ENCODE results near the gene NDFIP2.

GRCh38 chr13:79589603-79590393 lies 108.8 kb downstream of the NDFIP2 start:
- TF ChIP-seq MAX (IDR thresholded peaks at IDR 0.05; ENCODE audit: low read depth): no peak
- TF ChIP-seq, protein P1, sequence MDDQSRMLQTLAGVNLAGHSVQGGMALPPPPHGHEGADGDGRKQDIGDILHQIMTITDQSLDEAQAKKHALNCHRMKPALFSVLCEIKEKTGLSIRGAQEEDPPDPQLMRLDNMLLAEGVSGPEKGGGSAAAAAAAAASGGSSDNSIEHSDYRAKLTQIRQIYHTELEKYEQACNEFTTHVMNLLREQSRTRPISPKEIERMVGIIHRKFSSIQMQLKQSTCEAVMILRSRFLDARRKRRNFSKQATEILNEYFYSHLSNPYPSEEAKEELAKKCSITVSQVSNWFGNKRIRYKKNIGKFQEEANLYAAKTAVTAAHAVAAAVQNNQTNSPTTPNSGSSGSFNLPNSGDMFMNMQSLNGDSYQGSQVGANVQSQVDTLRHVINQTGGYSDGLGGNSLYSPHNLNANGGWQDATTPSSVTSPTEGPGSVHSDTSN (IDR thresholded peaks at IDR 0.05): no peak
- TF ChIP-seq EP300 (IDR thresholded peaks at IDR 0.05; ENCODE audit: borderline replicate concordance in 1 of 2, low read depth in 1 of 2, low read length in 1 of 2): no peak
- TF ChIP-seq, protein P2, sequence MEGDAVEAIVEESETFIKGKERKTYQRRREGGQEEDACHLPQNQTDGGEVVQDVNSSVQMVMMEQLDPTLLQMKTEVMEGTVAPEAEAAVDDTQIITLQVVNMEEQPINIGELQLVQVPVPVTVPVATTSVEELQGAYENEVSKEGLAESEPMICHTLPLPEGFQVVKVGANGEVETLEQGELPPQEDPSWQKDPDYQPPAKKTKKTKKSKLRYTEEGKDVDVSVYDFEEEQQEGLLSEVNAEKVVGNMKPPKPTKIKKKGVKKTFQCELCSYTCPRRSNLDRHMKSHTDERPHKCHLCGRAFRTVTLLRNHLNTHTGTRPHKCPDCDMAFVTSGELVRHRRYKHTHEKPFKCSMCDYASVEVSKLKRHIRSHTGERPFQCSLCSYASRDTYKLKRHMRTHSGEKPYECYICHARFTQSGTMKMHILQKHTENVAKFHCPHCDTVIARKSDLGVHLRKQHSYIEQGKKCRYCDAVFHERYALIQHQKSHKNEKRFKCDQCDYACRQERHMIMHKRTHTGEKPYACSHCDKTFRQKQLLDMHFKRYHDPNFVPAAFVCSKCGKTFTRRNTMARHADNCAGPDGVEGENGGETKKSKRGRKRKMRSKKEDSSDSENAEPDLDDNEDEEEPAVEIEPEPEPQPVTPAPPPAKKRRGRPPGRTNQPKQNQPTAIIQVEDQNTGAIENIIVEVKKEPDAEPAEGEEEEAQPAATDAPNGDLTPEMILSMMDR (IDR thresholded peaks at IDR 0.05): no peak
- no peak for TF ChIP-seq MXI1 (IDR thresholded peaks at IDR 0.05; ENCODE audit: low read depth, low read length)
- no peak for TF ChIP-seq POLR2AphosphoS5 (IDR thresholded peaks at IDR 0.05; ENCODE audit: low read depth, low read length)
